Measurements from ENCODE around the gene RSBN1.
"Not testable (repeated sequence)": the region's sequence is repeated elsewhere in the genome, so short reads cannot be mapped to it uniquely, and the experiment has no call there.

RSBN1 gene

DNA sequence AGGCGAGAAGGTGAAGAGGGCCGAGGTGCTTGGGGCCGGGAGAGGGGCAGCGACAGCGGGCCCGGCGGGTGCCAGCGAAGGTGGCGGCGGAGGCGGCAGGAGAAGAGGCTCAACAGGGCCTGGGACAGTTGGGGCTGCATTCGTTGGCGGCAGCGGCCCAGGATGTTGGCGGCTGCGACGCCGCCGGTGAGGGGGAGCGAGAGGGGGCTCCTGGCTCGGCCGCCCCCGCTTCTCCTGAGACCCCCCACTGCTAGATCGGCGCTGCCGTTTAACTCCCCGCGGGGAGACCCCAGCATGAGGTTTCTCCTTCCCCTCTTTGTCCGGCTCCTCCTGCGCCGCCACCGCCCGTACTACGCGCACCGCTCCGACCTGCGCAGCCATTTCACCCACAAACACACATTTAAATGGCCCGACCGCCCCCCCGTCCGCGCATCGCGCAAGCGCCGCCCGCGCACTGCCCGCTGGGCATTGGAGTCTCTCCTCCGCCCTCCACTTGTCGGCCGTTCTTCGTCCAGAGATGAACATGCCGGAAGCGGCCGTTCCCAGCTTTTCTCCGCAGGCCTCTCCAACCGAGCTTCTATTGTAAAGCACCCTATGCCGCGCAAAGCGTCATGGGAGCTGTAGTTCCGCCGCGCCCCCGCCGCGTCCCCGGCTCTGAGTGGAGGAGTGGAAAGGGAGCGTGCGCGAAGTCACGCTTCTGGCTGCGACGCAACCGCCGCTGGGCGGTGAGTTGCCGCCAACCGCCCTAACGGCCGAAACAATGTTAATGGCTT is at the start of gene RSBN1:
RSBN1 (minus strand) TSS at position 589 of the 773 bp plus-strand sequence; CDS start at position 525, 64 bp downstream.
- DNase-seq (ENCODE audit: low read depth) = peak; percentile 97

DNA sequence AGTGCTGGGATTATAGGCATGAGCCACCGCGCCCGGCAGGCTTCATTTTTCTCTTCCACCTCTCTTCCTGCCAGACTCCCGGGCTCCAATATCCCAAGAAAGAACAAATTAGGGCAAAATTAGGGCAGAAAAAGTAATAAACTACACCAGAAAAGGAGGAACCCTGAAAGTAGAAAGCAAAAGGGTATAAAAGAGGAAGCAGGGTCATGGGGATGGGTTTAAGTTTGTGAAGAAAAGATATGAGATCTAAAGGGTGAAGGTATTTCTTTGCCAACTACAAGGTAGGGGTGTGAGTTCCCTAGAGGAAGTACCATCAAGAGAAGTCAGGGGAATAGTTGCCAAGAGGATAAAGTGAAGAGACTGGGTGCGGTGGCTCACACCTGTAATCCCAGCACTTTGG is 49.4 kb upstream of the RSBN1 start:
- DNase-seq (ENCODE audit: low read depth) = no peak

DNA sequence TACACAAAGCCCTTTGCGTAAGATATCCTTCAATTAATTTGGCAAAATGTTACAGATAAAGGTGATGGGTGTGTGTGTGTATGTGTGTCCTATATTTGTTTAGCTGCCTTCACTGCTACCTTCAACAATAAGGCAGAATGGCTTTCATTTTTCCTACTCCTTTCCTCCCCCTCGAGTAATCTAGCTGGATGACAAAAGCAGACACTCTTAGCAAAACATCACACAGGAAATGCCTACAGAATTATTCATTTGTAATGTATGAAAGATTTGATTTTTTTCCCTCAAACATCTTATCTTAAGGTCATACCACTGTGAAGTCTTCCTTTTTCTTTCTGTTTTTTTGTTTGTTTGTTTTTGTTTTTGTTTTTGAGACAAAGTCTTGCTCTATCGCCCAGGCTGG is 48.6 kb upstream of the RSBN1 start:
- DNase-seq (ENCODE audit: low read depth) = no peak

DNA sequence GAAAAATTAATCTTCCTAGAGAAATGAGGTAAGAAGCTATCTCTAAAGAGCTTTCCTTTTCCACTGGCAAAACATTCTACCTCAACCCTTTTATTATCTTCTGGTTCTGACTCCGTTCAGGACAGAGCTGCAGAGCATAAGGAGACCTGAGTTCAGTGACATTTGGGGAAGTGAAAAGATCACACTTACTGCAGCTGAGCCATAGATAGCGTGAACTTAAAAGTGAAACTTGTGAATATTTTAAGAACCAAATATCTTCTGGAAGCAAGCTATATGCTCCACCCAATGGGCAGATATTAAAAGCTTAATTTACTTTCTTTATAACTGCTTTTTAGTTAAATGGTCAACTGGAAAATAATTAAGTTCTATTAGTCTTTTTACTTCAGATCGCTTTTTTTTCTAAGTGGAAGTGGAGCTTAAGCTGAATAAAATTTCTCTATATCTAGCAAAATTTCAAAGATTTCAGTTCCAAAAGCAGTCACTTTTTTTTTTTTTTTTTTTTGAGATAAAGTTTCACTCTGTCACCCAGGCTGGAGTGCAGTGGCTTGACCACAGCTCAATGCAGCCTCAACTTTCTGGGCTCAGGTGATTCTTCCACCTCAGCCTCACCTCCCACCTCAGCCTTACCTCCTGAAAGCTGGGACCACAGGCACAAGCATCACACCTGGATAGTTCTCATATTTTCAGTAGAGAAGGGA is 47.4 kb upstream of the RSBN1 start:
- no peak for DNase-seq (ENCODE audit: low read depth)

DNA sequence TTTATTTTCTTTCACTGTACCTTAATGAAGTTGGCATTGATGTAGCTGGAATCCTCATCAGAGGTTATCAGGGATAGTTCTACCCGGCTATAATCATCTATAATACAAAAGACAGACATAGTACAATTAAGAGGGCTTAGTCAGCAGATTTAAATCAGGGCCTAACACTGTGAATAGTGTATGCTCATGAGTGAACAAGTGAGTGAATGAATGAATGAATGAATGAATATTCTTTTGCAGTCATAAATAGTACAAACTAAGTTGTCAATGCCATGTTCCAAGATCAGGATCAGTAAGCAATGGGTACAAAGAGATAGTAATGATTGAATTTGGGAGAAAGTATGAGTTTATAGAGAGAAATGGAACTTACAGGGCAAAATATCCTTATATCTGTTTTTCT is 46.7 kb upstream of the RSBN1 start:
- DNase-seq (ENCODE audit: low read depth) = no peak

DNA sequence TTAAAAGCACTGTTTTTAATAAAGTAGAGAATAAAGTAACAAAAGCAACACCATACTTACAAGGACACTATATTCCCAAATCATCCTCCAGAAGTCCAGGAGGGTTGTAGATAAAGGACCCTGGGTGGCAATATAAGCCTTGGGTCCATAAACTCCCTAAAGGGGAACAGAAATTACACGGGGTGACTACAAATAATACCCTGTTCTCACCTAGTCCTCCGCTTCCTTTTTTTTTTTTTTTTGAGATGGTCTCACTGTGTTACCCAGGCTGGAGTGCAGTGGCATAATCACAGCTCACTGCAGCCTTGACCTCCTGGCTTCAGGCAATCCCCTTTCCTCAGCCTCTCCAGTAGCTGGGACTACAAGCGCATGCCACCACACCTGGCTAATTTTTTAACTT is 46.1 kb upstream of the RSBN1 start:
- DNase-seq (ENCODE audit: low read depth) = no peak

DNA sequence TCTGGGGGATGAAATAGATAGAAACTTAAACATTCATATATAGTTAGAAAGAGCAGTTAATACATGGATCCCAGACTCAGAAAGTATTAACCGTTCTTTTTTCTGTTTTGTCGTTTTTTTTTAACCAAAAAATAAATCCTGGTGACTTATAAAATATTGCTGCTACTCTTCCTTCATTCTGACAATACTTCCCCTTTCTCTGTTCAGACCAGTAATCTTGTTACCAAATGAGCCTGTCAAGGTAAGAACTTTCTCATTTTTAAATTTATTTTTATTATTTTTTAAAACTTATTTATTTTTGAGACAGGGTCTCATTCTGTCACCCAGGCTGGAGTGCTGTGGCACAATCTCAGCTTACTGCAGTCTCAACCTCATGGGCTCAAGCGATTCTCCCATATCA is 45.5 kb upstream of the RSBN1 start:
- no peak for DNase-seq (ENCODE audit: low read depth)

DNA sequence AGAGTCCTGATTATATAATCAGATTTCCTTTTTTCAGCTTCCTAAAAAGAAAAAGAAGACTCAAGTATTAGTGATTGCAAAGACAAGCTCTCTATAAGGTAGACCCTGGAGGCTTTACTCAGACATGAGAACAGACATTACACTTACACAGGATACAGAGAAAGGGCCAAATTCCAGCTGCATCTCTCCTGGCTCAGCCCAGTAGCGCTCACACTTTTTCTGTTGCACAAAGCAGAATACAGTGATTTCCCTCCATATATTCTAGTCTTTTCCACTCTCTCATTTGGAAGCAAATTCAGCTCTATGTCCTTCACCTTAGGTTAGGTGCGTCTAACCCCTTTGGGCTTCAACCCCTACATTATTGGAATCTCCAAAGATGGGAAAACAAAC is 44.1 kb upstream of the RSBN1 start:
- no peak for DNase-seq (ENCODE audit: low read depth)

DNA sequence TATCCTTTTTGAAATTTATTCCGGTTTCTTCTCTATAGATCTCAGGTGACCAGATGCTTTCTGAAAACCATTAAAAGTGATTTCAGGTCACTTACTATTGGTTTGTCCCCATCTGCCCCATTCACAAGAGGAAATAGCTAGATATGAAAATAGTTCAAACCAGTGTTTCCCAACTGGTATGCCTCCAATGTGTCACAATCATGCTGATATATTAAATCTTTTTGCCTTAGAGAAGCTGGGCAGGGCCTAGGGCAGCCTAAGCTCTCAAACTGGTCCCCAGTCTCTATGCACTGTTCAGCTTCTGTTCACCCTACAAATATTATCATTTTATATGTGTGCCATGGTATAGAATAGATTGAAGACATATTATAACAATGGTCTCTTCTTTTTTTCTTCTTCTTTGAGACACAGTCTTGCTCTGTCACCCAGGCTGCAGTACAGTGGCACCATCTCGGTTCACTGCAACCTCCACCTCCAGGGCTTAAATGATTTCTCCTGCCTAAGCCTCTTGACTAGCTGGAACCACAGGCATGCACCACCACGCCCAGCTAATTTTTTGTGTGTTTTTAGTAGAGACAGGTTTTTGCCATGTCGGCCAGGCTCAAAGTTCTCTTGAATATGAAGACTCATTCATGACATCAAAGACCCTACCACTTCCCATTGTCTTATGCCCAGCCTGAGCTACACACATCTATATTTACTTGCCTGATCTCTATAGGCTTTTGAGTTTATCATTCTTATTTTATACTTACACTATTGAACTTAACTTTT is 43.5 kb upstream of the RSBN1 start:
- DNase-seq (ENCODE audit: low read depth) = no peak

DNA sequence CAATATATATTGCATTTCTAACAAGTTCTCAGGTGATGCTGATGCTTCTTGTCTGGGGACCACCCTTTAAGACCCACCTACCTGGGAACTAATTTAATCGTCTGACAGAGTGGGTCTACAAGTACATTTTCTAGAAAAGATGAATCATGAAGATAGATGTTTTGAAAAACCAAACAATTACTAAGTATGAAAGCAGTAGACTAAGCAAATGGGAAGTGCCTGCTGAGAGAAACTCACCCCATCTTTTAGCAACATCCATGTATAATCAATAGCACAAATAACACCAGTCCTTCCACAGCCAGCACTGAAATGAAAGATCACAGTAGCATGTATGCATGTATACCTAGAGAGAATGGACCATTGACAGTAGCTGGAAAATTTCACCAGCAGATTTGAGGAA is 42.0 kb upstream of the RSBN1 start:
- no peak for DNase-seq (ENCODE audit: low read depth)

DNA sequence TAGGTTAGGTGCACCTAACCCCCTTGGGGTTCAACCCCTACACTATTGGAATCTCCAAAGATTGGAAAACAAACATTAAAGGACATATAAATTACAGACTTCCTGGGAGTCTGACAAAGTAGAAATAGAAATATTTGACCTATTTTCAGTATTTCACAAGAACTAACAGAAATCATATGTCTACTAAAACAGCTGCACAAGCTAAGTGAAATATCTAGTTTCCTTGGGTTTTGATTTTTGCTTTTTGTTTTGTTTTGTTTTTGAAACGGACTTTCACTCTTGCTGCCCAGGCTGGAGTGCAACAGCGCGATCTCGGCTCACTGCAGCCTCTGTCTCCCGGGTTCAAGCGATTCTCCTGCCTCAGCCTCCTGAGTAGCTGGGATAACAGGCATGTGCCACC is 40.4 kb upstream of the RSBN1 start:
- not testable (repeated sequence) for DNase-seq (ENCODE audit: low read depth)

DNA sequence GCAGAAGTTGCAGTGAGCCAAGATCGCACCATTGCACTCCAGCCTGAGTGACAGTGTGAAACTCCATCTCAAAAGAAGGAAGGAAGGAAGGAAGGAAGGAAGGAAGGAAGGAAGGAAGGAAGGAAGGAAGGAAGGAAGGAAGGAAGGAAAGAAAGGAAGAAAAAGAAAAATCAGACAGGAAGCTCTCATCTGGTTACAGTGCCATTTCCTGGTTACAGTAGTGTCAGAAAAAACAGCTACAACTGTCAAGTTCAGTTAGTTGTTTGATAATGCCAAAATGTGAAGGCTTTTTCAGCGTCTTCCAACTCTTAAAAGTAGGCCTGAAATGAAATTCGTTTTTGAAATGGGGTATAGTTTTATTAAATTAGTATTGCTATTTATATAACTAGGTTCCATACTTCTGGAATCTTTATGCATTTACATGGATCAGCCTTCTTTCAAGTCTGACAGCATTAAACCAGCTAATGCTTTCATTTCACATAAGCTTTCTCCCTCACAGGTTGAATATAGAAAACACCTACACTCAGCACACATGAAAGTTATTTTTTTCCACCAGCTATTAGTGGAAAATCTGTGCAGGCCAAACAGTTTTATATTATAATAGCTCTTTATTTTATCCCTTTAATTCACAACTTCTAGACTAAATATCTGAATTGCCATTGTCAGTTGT is 38.0 kb upstream of the RSBN1 start:
- DNase-seq (ENCODE audit: low read depth) = no peak

DNA sequence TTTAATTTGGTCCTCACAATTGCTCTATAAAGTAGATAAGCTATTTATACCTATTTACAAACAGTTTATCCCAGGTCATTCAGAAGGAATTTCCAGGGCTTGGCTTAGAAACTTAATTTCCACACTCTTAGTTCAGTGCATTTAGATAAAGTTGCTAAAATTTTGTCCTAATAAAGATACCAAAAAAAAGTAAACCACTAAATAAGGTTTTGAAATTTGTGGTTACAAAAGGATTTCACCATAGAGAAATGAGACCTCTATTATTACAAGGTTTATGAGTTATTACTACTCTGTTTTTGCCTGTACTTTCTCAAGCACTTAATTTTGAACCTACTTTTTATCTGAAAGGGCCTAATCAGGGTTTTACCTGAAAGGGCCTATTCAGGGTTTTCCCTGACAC is 36.8 kb upstream of the RSBN1 start:
- no peak for DNase-seq (ENCODE audit: low read depth)

DNA sequence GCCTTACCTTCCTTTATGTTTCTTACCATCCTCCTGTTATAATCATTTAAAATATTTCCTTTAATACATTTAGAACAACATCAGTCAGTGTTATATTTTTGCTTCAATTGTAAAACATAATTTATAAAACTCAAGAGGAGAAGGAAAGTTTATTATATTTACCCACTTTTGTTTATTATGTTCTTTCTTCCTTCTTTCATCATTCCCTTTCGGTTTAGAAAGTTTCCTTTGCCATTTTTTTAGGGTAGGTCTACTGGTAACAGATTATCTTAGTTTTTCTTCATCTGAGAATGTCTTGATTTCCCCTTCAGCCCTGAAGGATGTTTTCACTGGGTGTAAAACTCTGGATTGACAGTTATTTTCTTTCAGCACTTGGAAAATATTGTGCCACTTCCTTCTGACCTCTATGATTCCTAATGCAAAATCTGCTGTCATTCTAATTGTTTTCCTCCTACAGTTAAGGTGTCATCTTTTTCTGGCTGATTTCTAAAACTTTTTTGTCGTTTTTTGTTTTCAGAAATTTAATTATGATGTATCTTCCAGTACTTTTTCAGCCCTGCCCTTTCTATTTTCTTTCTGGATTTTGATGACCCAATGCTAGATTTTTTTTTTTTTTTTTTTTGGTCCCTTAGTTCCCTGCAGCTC is 34.2 kb upstream of the RSBN1 start:
- no peak for DNase-seq (ENCODE audit: low read depth)

DNA sequence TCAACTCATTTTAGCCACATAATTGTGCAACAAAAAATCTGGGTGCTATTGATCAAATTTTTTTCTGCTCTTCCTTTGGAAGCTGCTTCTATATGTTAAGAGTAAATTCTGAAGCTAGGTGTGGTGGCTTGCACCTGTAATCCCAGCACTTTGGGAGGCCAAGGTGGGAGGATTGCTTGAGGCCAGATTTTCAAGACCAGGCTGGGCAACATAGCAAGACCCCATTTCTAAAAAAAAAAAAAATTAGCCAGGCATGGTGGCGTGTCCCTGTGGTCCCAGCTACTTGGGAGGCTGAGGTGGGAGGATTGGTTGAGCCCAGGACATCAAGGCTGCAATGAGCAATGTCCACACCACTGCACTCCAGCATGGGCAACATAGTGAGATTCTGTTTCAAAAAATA is 24.3 kb upstream of the RSBN1 start:
- DNase-seq (ENCODE audit: low read depth) = no peak

DNA sequence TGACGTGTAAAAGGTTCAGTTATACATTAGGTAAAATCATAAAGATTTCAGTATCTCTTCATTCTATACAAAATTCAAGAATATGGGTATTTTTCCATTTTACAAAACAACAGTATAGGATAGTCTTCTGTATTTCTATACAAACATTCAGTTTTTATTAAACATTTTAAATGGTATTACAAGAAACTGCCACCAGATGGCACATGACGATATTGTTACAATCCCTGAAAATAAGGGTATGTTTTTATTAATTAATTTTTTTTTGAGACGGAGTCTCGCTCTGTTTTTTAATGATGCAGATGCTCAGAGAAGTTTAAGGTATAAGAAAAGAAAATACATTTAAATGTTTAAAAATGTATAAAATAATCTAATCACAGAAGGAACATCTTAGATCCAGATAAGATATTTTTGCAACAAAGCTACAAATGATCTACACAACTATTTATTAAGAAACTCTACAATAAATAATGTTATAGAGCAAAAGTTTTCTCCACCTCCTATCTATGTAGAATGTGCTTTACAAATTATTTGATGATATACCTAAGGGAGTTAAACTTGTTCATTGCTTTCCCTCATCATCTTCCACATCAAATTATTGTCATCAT is 23.5 kb upstream of the RSBN1 start:
- DNase-seq (ENCODE audit: low read depth) = peak; percentile 13

DNA sequence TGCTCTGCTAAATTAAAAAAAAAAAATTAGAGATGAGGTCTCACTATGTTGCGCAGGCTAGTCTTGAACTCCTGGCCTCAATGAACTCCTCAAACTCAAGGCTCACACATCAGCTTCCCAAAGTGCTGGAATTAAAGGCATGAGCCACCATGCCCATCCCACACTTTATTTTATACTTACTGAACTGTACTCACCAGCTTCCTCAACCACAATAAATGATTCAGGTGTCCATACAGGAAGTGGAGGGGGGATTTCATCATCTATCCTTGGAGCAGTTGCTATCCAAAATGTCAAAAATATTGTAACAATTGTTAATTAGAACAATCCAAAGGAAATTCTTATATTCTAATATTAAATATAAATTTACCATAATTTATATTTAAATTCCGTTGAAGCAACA is 22.4 kb upstream of the RSBN1 start:
- DNase-seq (ENCODE audit: low read depth) = no peak

DNA sequence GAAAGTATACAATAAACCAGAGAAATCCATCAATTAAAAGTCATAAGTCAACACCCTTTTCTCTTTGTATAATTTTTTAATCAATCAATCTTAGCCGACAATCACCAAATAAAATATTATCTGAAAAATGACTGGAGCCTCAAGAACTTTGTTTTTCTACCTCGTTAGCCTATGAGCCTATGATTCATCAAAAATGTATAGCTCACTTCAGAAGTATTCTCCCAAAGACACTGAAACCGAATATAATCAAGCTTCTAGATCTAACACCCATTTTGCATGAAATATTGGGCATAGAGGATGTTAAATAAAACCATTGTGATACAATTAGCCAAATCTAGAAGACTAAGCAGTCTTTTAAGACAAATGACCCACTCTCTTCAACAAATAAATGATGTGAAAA is 17.8 kb upstream of the RSBN1 start:
- no peak for DNase-seq (ENCODE audit: low read depth)

DNA sequence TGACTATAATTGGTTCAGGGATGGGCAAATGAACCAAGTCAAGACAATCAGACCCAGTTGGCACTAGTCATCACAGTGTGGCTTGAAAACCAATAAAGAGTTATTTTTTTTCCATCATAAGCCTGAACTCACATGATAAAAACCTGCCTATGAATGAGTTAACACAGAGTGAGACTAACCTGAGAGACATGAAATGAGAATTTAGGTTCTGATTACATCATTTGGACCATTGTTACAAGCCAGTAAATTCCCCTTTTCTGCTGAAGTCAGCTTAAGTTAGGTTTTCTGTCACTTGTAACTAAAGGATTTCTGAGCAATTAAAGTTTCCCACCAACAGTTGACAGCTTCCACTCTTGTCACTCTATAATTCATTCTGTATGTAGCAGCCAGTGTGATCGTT is 9.6 kb upstream of the RSBN1 start:
- DNase-seq (ENCODE audit: low read depth) = no peak

DNA sequence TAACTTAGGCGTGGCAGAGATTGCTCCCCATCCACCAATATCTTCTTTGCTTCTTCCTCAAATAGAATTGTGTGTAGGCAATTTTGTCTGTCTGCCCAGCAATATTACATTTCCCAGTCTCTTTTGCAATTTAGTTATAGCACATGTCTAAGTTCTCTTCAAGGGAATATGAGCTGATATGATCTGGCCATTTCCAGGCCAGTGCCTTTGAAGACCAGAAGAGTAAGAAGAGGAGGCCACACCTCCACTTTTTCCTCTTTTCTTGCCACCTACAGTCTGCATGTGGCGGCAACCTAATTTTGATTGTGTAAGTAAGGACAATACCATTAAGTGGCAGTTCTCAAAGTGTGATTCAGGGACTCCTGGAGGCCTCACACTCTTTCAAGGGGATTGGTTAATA is 6.3 kb upstream of the RSBN1 start:
- DNase-seq (ENCODE audit: low read depth) = no peak

DNA sequence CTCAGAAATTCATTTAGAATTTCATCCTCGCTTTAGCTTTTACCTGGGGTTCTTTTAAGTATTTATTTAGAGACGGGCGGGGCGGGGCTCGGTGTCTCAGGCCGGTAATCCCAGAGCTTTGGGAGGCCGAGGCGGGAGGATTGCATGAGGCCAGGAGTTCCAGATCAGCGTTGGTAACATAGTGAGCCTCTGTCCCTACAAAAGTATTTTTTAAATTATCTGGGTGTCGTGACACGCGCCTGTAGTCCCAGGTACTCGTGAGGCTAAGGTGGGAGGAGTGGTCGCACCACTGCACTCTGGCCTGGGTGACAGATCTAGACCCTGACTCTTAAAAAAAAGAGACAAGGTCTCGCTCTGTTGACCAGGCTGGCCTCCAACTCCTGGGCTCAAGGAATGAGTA is 942 bp upstream of the RSBN1 start:
- DNase-seq (ENCODE audit: low read depth) = no peak
